PC-3 (cell line): Measurements from ENCODE around the gene GATM.

Experiments
- EZH2 ChIP-seq: fragments of 300-600 bp; sonication (generic); IDR thresholded peaks from one replicate; pipeline ENCODE4 v1.6.1; 2017; ENCODE audit warnings: antibody characterized with exemption, mild to moderate bottlenecking, low read length; ENCODE audit not compliant: unreplicated experiment
- EZH2phosphoT487 ChIP-seq: fragments of 300-600 bp; sonication (generic); IDR thresholded peaks from 2 replicates; pipeline ENCODE4 v1.6.1; 2018; ENCODE audit warnings: mild to moderate bottlenecking, antibody characterized with exemption, low read length, borderline replicate concordance
- TF ChIP-seq, protein P1 (sequence below): fragments of 300-600 bp; sonication (generic); conservative IDR thresholded peaks from 2 replicates; pipeline ENCODE4 v1.5.1; 2017; ENCODE audit warnings: antibody characterized with exemption, low read depth, mild to moderate bottlenecking, low read length

DNA sequence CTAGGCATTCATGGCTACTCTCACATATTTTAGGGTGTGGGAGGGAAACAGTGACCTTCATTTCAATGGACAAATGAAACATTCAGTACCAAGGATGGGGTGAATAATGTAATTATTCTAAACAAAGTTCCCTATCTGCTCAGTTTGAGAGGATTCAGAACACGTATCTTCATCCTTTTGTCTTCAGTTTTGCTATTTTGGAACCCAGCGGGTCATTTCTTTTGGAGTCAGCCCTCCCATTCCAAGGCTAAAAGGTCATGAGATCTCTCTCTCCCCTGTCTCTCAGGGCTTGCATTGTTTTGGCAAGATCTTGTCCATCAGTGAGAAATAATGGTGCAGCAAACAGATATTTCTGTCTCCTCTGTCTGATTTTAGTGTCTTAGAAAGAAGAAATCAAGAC lies 16.3 kb upstream of the GATM start:
- TF ChIP-seq EZH2 (no peak), EZH2phosphoT487 (no peak)
- TF ChIP-seq, protein P1, sequence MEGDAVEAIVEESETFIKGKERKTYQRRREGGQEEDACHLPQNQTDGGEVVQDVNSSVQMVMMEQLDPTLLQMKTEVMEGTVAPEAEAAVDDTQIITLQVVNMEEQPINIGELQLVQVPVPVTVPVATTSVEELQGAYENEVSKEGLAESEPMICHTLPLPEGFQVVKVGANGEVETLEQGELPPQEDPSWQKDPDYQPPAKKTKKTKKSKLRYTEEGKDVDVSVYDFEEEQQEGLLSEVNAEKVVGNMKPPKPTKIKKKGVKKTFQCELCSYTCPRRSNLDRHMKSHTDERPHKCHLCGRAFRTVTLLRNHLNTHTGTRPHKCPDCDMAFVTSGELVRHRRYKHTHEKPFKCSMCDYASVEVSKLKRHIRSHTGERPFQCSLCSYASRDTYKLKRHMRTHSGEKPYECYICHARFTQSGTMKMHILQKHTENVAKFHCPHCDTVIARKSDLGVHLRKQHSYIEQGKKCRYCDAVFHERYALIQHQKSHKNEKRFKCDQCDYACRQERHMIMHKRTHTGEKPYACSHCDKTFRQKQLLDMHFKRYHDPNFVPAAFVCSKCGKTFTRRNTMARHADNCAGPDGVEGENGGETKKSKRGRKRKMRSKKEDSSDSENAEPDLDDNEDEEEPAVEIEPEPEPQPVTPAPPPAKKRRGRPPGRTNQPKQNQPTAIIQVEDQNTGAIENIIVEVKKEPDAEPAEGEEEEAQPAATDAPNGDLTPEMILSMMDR: no peak
